ENCODE data around the gene MRPL4.
A peak's percentile ranks its signal among the peaks of the same experiment; 100 is the strongest.

The MRPL4 gene

GRCh38 chr19:10217085-10217484 lies 34.9 kb upstream of the MRPL4 start:
- Histone ChIP-seq H3K9me3 (no peaks in the 10 kb centered on the region), H3K27ac (no peak overlapping the region), H3K4me2 (no peak overlapping the region), H3K9ac (no peak overlapping the region), H3K27me3 (no peaks in the 10 kb centered on the region), H3K4me1 (peaks cover 21% of the 10 kb centered on the region; the same call in 1 of the 2 replicates), H3K36me3 (peaks cover 56% of the 10 kb centered on the region), H3K4me3 (no peak overlapping the region), H4K20me1 (peaks cover 38% of the 10 kb centered on the region)
- TF ChIP-seq Cebpa-rat (IDR thresholded peaks at IDR 0.05), result no peak

- Histone ChIP-seq H3K4me1 (peaks cover 35% of the 10 kb centered on the region), H3K27ac (no peak overlapping the region), H4K20me1 (peaks cover 64% of the 10 kb centered on the region), H3K4me2 (peak overlapping the region; percentile 22; the same call in 1 of the 2 replicates), H3K27me3 (no peaks in the 10 kb centered on the region), H3K36me3 (peaks cover 80% of the 10 kb centered on the region), H3K9me3 (no peaks in the 10 kb centered on the region), H3K9ac (no peak overlapping the region), H3K4me3 (no peak overlapping the region)
- TF ChIP-seq Cebpa-rat (IDR thresholded peaks at IDR 0.05), result no peak
Observed at GRCh38 chr19:10219678-10220077, 32.3 kb upstream of the MRPL4 start.

- no peak for TF ChIP-seq Cebpa-rat (IDR thresholded peaks at IDR 0.05)
- Histone ChIP-seq H3K4me1 (peaks cover 37% of the 10 kb centered on the region), H4K20me1 (peaks cover 74% of the 10 kb centered on the region), H3K27me3 (no peaks in the 10 kb centered on the region), H3K27ac (no peak overlapping the region), H3K9me3 (no peaks in the 10 kb centered on the region), H3K9ac (no peak overlapping the region; the same call in 1 of the 2 replicates), H3K4me2 (no peak overlapping the region), H3K4me3 (no peak overlapping the region), H3K36me3 (peaks cover 84% of the 10 kb centered on the region)
Observed at GRCh38 chr19:10220695-10221094, 31.3 kb upstream of the MRPL4 start.

GRCh38 chr19:10222201-10222890 lies 29.7 kb upstream of the MRPL4 start:
- Histone ChIP-seq H3K4me2 (peak overlapping the region; percentile 22; the same call in 1 of the 2 replicates), H3K9ac (no peak overlapping the region), H3K4me1 (peaks cover 51% of the 10 kb centered on the region), H3K4me3 (no peak overlapping the region), H3K36me3 (peaks cover 81% of the 10 kb centered on the region), H3K27me3 (no peaks in the 10 kb centered on the region), H4K20me1 (peaks cover 91% of the 10 kb centered on the region), H3K9me3 (no peaks in the 10 kb centered on the region), H3K27ac (no peak overlapping the region)
- no peak for TF ChIP-seq Cebpa-rat (IDR thresholded peaks at IDR 0.05)

- no peak overlapping the region for H3K9ac ChIP-seq
- no peaks in the 10 kb centered on the region for H3K27me3 ChIP-seq
- no peak overlapping the region for H3K4me3 ChIP-seq
- H3K36me3 ChIP-seq, result peaks cover 73% of the 10 kb centered on the region
- peaks cover 64% of the 10 kb centered on the region for H3K4me1 ChIP-seq
- H4K20me1 ChIP-seq, result peaks cover 100% of the 10 kb centered on the region
- H3K27ac ChIP-seq, result no peak overlapping the region
- no peaks in the 10 kb centered on the region for H3K9me3 ChIP-seq
- H3K4me2 ChIP-seq, result no peak overlapping the region
- TF ChIP-seq Cebpa-rat (IDR thresholded peaks at IDR 0.05), result no peak
Observed at GRCh38 chr19:10223488-10224213, 28.4 kb upstream of the MRPL4 start.

- Histone ChIP-seq H3K9me3 (no peaks in the 10 kb centered on the region), H3K4me1 (peaks cover 71% of the 10 kb centered on the region), H3K27ac (no peak overlapping the region), H3K27me3 (no peaks in the 10 kb centered on the region), H3K9ac (no peak overlapping the region), H3K36me3 (peaks cover 70% of the 10 kb centered on the region), H4K20me1 (peaks cover 100% of the 10 kb centered on the region), H3K4me2 (no peak overlapping the region), H3K4me3 (no peak overlapping the region)
- TF ChIP-seq Cebpa-rat (IDR thresholded peaks at IDR 0.05), result no peak
Observed at GRCh38 chr19:10224337-10224736, 27.7 kb upstream of the MRPL4 start.

GRCh38 chr19:10226021-10226375 lies 26.0 kb upstream of the MRPL4 start:
- H3K27ac ChIP-seq, result no peak overlapping the region
- H3K9ac ChIP-seq, result no peak overlapping the region
- no peaks in the 10 kb centered on the region for H3K9me3 ChIP-seq
- TF ChIP-seq Cebpa-rat (IDR thresholded peaks at IDR 0.05), result no peak
- no peaks in the 10 kb centered on the region for H3K27me3 ChIP-seq
- H3K4me2 ChIP-seq, result no peak overlapping the region; the same call in 1 of the 2 replicates
- H3K4me3 ChIP-seq, result no peak overlapping the region
- H3K4me1 ChIP-seq, result peaks cover 66% of the 10 kb centered on the region
- H4K20me1 ChIP-seq, result peaks cover 93% of the 10 kb centered on the region
- H3K36me3 ChIP-seq, result peaks cover 63% of the 10 kb centered on the region

- Histone ChIP-seq H3K27ac (no peak overlapping the region), H3K4me1 (peaks cover 63% of the 10 kb centered on the region), H3K4me2 (peak overlapping the region; percentile 24; the same call in 1 of the 2 replicates)
Observed at GRCh38 chr19:10226376-10227025, 25.5 kb upstream of the MRPL4 start.

GRCh38 chr19:10227026-10227971 lies 24.7 kb upstream of the MRPL4 start:
- Histone ChIP-seq H3K36me3 (peaks cover 51% of the 10 kb centered on the region), H3K27me3 (no peaks in the 10 kb centered on the region), H3K4me2 (peak overlapping the region; percentile 94), H4K20me1 (peaks cover 80% of the 10 kb centered on the region), H3K4me1 (peaks cover 68% of the 10 kb centered on the region), H3K9ac (no peak overlapping the region), H3K27ac (0 out of 2 replicates have a peak overlapping the region, but pooled peaks have one; percentile 16), H3K9me3 (no peaks in the 10 kb centered on the region), H3K4me3 (no peak overlapping the region)
- no peak for TF ChIP-seq Cebpa-rat (IDR thresholded peaks at IDR 0.05)

More at GRCh38 chr19:10226376-10227025, 25.5 kb upstream of the MRPL4 start:
- no peaks in the 10 kb centered on the region for H3K27me3 ChIP-seq
- no peak for TF ChIP-seq Cebpa-rat (IDR thresholded peaks at IDR 0.05)
- H3K9ac ChIP-seq, result no peak overlapping the region
- H3K36me3 ChIP-seq, result peaks cover 58% of the 10 kb centered on the region
- no peak overlapping the region for H3K4me3 ChIP-seq
- no peaks in the 10 kb centered on the region for H3K9me3 ChIP-seq
- H4K20me1 ChIP-seq, result peaks cover 88% of the 10 kb centered on the region

All from BLaER1 (cell line).